ENCODE data around the gene UBN1.

- TF ChIP-seq CTCF (IDR thresholded peaks at IDR 0.05; ENCODE audit: insufficient read depth, low read depth, low read length) = no peak
- no peak for TF ChIP-seq EZH2 (IDR thresholded peaks at IDR 0.05; ENCODE audit: insufficient read depth, low read length)
These were observed 20.7 kb downstream of the UBN1 start for GRCh38 chr16:4868026-4868425.
